IPS-15b (cell line): ENCODE results near the gene LAPTM5.

Experiments used
- H3K27me3 ChIP-seq: one replicate; pipeline ENCODE4 v1.6.1; 2013; ENCODE audit warnings: low read length; ENCODE audit not compliant: control insufficient read depth, insufficient read depth
- H3K36me3 ChIP-seq: one replicate; pipeline ENCODE4 v1.6.1; 2013; ENCODE audit warnings: low read length; ENCODE audit not compliant: control insufficient read depth, insufficient read depth
- H3K4me1 ChIP-seq: one replicate; pipeline ENCODE4 v1.6.1; 2013; ENCODE audit warnings: mild to moderate bottlenecking, low read length; ENCODE audit not compliant: control insufficient read depth, insufficient read depth
- H3K4me3 ChIP-seq: one replicate; pipeline ENCODE4 v1.5.1; 2013; ENCODE audit warnings: low read depth, low read length
- H3K9ac ChIP-seq: one replicate; pipeline ENCODE4 v1.6.1; 2013; ENCODE audit warnings: low read depth, mild to moderate bottlenecking, low read length
- H3K9me3 ChIP-seq: one replicate; pipeline ENCODE4 v1.6.1; 2013; ENCODE audit warnings: mild to moderate bottlenecking, low read length; ENCODE audit not compliant: control insufficient read depth, insufficient read depth

LAPTM5 gene

GRCh38 chr1:30764939-30765555 lies 7.5 kb upstream of the LAPTM5 start:
- Histone ChIP-seq H3K36me3 (no peaks in the 10 kb centered on the region), H3K27me3 (no peaks in the 10 kb centered on the region), H3K9me3 (no peaks in the 10 kb centered on the region), H3K4me1 (peaks cover 2% of the 10 kb centered on the region), H3K9ac (no peak overlapping the region), H3K4me3 (no peak overlapping the region)

DNA sequence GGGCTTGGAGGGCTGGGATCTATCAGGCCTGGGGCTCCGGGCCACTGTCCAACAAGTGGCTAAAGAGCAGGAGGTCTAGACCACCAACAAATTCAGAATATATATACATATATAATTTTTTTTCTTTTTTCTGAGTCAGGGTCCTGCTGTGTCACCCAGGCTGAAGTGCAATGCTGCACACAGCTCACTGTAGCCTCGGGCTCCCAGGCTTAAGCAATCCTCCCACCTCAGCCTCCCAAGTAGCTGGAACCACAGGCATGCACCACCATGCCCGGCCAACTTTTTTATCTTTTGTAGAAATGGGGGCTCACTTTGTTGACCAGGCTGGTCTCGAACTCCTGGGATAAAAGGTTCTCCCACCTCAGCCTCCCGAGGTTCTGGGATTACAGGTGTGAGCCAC lies 6.8 kb upstream of the LAPTM5 start:
- H3K4me3 ChIP-seq, result no peak overlapping the region
- no peaks in the 10 kb centered on the region for H3K27me3 ChIP-seq
- peaks cover 7% of the 10 kb centered on the region for H3K4me1 ChIP-seq
- H3K9ac ChIP-seq, result no peak overlapping the region
- H3K36me3 ChIP-seq, result no peaks in the 10 kb centered on the region
- H3K9me3 ChIP-seq, result no peaks in the 10 kb centered on the region

- no peaks in the 10 kb centered on the region for H3K27me3 ChIP-seq
- no peaks in the 10 kb centered on the region for H3K36me3 ChIP-seq
- peaks cover 7% of the 10 kb centered on the region for H3K4me1 ChIP-seq
- H3K4me3 ChIP-seq, result no peak overlapping the region
- no peaks in the 10 kb centered on the region for H3K9me3 ChIP-seq
- H3K9ac ChIP-seq, result no peak overlapping the region
Observed at GRCh38 chr1:30763651-30764248, 6.2 kb upstream of the LAPTM5 start.

DNA sequence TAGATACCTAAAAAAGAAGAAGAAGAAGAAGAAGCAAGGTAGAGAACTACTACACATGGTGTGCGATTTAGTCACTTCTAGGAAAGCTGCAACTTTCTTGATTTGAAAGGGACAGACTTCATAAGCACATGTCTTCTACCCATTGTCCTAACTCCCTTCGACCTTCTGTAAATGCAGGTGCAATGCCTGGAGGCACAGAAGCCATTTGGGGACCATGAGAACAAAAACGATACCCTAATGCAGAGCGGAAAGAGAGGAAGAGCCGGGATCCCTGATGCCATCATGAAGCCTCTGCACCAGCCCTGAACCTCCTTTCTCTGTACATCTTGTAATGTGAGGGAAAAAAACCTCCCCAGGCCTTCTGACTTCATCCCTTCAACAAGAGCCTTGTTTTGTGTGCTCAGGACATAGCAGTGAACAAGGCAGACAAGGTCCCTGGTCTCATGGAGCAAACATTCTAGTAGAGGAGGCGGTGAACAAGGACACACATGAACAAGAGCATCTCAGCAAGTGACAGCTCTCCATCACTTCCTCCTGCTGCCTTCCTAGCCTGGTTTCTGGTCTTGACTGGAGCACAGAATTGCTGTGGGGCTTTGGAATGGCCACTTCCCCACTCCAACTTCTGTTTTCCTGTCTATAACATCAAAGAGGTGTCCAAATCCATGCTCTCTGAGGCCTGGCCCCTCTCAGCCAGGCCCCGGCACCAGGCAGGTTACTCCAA lies 5.5 kb upstream of the LAPTM5 start:
- Histone ChIP-seq H3K36me3 (no peaks in the 10 kb centered on the region), H3K9ac (no peak overlapping the region), H3K4me1 (peaks cover 7% of the 10 kb centered on the region)

DNA sequence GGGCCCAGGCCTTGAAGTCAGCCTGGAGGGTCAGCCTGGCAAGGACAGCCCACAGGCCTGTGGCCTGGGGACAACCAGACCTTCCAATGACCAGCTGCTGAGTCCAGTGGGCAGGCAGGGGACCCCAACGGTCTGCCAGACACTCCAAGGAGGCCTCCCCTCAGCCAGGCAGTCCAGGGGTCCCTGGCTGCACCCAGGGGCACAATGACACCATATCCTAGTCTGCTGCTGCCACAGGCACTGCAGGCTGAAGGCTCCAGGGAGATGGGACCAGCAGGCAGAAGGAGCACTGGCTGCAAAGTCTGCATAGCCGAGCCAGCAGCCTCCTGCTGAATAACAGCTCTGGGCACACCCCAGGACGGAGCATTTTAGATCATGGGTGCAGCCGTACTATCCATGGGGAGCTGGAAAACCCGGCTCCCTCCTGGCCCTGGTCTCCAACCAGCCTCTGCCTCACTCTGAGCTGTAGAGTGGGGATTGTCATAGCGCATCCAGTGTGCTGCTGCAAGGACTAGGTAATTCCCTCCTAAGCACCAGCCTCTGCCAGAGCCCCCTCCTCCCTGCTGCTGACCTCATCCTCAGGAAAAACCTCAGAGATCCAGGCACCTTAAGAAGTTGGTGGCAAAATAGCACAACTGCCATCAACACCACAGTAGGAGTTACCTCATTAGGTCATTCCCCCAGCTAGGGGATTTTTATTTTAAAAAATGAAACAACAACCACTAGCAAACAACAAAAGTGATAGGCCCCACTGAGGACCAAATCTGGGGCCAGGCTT lies 4.8 kb upstream of the LAPTM5 start:
- no peak overlapping the region for H3K4me3 ChIP-seq
- H3K9me3 ChIP-seq, result no peaks in the 10 kb centered on the region
- H3K9ac ChIP-seq, result no peak overlapping the region
- peaks cover 7% of the 10 kb centered on the region for H3K4me1 ChIP-seq
- H3K36me3 ChIP-seq, result no peaks in the 10 kb centered on the region
- H3K27me3 ChIP-seq, result no peaks in the 10 kb centered on the region

More for the DNA sequence above, 5.5 kb upstream of the LAPTM5 start:
- no peaks in the 10 kb centered on the region for H3K27me3 ChIP-seq
- no peaks in the 10 kb centered on the region for H3K9me3 ChIP-seq
- H3K4me3 ChIP-seq, result no peak overlapping the region

GRCh38 chr1:30761381-30762151 lies 4.0 kb upstream of the LAPTM5 start:
- Histone ChIP-seq H3K4me1 (peaks cover 7% of the 10 kb centered on the region), H3K9ac (no peak overlapping the region), H3K9me3 (no peaks in the 10 kb centered on the region), H3K36me3 (no peaks in the 10 kb centered on the region), H3K27me3 (no peaks in the 10 kb centered on the region), H3K4me3 (no peak overlapping the region)

- H3K9me3 ChIP-seq, result no peaks in the 10 kb centered on the region
- H3K9ac ChIP-seq, result no peak overlapping the region
- no peaks in the 10 kb centered on the region for H3K27me3 ChIP-seq
- H3K36me3 ChIP-seq, result no peaks in the 10 kb centered on the region
- peaks cover 7% of the 10 kb centered on the region for H3K4me1 ChIP-seq
- H3K4me3 ChIP-seq, result no peak overlapping the region
Observed at GRCh38 chr1:30760596-30761324, 3.2 kb upstream of the LAPTM5 start.

DNA sequence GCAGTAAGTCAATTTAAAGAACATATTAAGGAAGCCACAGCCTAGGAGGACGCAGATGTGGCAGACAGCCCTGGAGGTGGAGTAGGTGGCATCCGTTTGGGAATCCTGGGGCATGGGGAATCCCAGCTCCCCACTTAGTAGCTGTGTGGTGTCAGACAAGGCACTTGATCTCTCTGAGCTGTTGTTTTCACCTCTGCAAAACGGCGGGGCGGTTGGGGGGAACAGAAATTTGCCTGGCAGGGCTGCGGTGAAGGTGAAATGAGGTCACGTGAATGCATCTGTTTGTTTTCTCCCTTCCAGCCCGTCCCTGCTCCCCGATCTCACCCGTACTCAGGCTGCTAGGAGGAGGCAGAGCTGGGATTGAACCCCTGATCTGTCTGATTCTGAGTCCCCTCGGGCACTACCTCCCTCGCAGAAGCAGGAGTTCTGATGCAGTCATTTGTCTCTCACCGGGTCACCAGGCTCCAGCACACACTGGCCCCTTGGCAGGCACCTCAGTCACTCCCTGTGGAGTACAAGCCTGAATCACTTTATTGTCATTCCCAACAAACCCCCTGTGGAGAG lies 2.2 kb upstream of the LAPTM5 start:
- H3K9ac ChIP-seq, result no peak overlapping the region
- H3K9me3 ChIP-seq, result no peaks in the 10 kb centered on the region
- H3K36me3 ChIP-seq, result no peaks in the 10 kb centered on the region
- H3K27me3 ChIP-seq, result no peaks in the 10 kb centered on the region
- peaks cover 7% of the 10 kb centered on the region for H3K4me1 ChIP-seq
- no peak overlapping the region for H3K4me3 ChIP-seq

DNA sequence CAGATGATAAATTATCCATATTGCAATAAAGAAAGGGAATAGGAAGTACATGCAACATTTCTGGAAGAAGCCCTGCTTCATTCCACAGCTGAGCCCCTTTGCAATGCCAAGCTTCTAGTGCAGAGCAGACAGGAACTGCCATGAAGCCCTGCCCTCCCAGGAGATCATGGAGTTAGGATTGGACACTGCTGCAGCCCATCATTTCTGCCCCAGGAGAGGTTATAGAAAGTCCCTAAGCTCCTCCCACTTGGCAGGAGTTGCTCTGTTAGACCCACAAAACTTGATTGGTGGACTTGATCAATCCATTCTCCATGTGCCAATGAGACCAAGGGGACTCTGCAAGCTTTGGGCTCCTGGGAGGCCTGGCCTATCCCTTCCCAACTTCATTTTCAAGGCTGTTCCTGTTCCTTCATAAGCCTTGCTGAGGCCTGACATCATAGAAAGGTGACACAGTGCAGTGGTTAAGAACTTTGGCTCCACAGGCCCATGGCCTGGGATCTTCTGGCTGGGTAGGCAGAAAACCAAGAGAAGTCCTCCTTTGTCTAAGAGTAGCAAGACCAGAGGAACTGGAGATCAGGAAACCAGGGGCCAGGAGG lies 1.3 kb upstream of the LAPTM5 start:
- Histone ChIP-seq H3K9ac (no peak overlapping the region), H3K4me3 (no peak overlapping the region), H3K9me3 (no peaks in the 10 kb centered on the region), H3K4me1 (peaks cover 7% of the 10 kb centered on the region), H3K36me3 (no peaks in the 10 kb centered on the region), H3K27me3 (no peaks in the 10 kb centered on the region)

- no peaks in the 10 kb centered on the region for H3K9me3 ChIP-seq
- no peaks in the 10 kb centered on the region for H3K36me3 ChIP-seq
- no peak overlapping the region for H3K9ac ChIP-seq
- peaks cover 7% of the 10 kb centered on the region for H3K4me1 ChIP-seq
- H3K4me3 ChIP-seq, result no peak overlapping the region
- H3K27me3 ChIP-seq, result no peaks in the 10 kb centered on the region
Observed at GRCh38 chr1:30758121-30758688, 631 bp upstream of the LAPTM5 start.
